GM12878 (cell line): ENCODE results near the gene TP53I11. TPM values are rescaled to one million over a fixed set of nuclear protein-coding genes. Genes with fewer than 3 reads are reported as not detected.
A peak's percentile ranks its signal among the peaks of the same experiment; 100 is the strongest.

Experiments used
- ATAC-seq: fragments of 200-7000 bp; cut with Tn5 transposase; 3 replicates; pipeline ENCODE4 v1.9.1; 2020; ENCODE audit warnings: mild to moderate bottlenecking, moderate library complexity
- BruUV-seq: library from RNA; stranded (reverse); fragments of 400-500 nt; replicated peaks from 2 replicates; lab custom pipeline; 2021; lab: Mats Ljungman, UMichigan
- CTCF ChIA-PET: fragments of 300-600 bp; sonication (Branson Sonifier 250); formaldehyde crosslinking; extraction: SDS; loops from one replicate; lab custom pipeline; 2021; ENCODE audit warnings: inconsistent platforms; lab: Yijun Ruan, JAX
- POLR2A ChIA-PET: fragments of 350-600 bp; formaldehyde crosslinking; extraction: SDS; loops from one replicate; lab custom pipeline; 2021; ENCODE audit warnings: inconsistent platforms; lab: Charles Lee
- RAD21 ChIA-PET: fragments of 300-600 bp; sonication (Branson Sonifier 250); formaldehyde crosslinking; loops from one replicate; lab custom pipeline; 2023; ENCODE audit warnings: antibody characterized with exemption; ENCODE audit not compliant: unreplicated experiment; lab: Charles Lee
- SMC1A ChIA-PET: fragments of 300-600 bp; sonication (Branson Sonifier 250); formaldehyde crosslinking; loops from one replicate; lab custom pipeline; 2023; ENCODE audit not compliant: unreplicated experiment, uncharacterized antibody; lab: Charles Lee
- DNase-seq: peaks from one replicate; pipeline ENCODE4 v3.0.0-alpha.2; 2011; ENCODE audit warnings: low read depth, low spot score
- FAIRE-seq: peaks from 3 replicates; lab custom pipeline; 2011; peaks lifted over from hg19 to GRCh38; lab: Jason Lieb, UNC
- H2AFZ ChIP-seq: 2 replicates; pipeline ENCODE4 v1.6.0; 2011; ENCODE audit warnings: low read depth, low read length, control low read depth; ENCODE audit not compliant: control insufficient read depth
- H3K27ac ChIP-seq: 2 replicates; pipeline ENCODE4 v1.5.1; 2011; ENCODE audit warnings: control low read depth; ENCODE audit not compliant: control insufficient read depth, insufficient read depth
- H3K27me3 ChIP-seq, 2 experiments: replicated peaks in 1 of 2; 2 replicates each; pipeline versions ENCODE4 v1.6.0 to v1.6.1; 2011; ENCODE audit warnings: low read length in 1 of 2; ENCODE audit not compliant: control insufficient read depth in 2 of 2, insufficient read depth in 2 of 2
- H3K36me3 ChIP-seq, 2 experiments: 2 replicates each; pipeline ENCODE4 v1.5.1; 2011; ENCODE audit warnings: low read length in 1 of 2; ENCODE audit not compliant: control insufficient read depth in 2 of 2, insufficient read depth in 2 of 2
- H3K4me1 ChIP-seq: 2 replicates; pipeline ENCODE4 v1.6.1; 2011; ENCODE audit warnings: mild to moderate bottlenecking, low read length, moderate library complexity, mixed read lengths; ENCODE audit not compliant: control insufficient read depth, insufficient read depth
- H3K4me2 ChIP-seq: 2 replicates; pipeline ENCODE4 v1.6.0; 2011; ENCODE audit warnings: control low read depth; ENCODE audit not compliant: control insufficient read depth, insufficient read depth
- H3K4me3 ChIP-seq: fragments of 200-600 bp; sonication (generic); 2 replicates; pipeline ENCODE4 v1.5.1; 2016
- H3K79me2 ChIP-seq: 2 replicates; pipeline ENCODE4 v1.6.0; 2011; ENCODE audit warnings: low read length; ENCODE audit not compliant: control insufficient read depth, insufficient read depth
- H3K9ac ChIP-seq: 2 replicates; pipeline ENCODE4 v1.8.0; 2011; ENCODE audit warnings: low read length, control low read depth, mixed read lengths; ENCODE audit not compliant: control insufficient read depth, insufficient read depth
- H3K9me3 ChIP-seq: replicated peaks from 3 replicates; pipeline ENCODE4 v1.5.1; 2011; ENCODE audit warnings: mild to moderate bottlenecking, low read length; ENCODE audit not compliant: control insufficient read depth, insufficient read depth
- H4K20me1 ChIP-seq: 2 replicates; pipeline ENCODE4 v1.6.0; 2011; ENCODE audit not compliant: control insufficient read depth, insufficient read depth
- LARP7 ChIP-seq: fragments of 450-650 bp; IDR thresholded peaks from 2 replicates; pipeline ENCODE4 v1.6.1; 2017; ENCODE audit warnings: mild to moderate bottlenecking
- MEF2B ChIP-seq: fragments of 450-650 bp; IDR thresholded peaks from 2 replicates; pipeline ENCODE4 v1.6.1; 2018; ENCODE audit warnings: mild to moderate bottlenecking, moderate library complexity; ENCODE audit not compliant: partially characterized antibody, poor library complexity, severe bottlenecking
- RELA ChIP-seq: fragments of 450-650 bp; IDR thresholded peaks from 2 replicates; pipeline ENCODE4 v1.8.0; 2014; ENCODE audit warnings: borderline replicate concordance; ENCODE audit not compliant: partially characterized antibody
- SP1 ChIP-seq: IDR thresholded peaks from one replicate; pipeline ENCODE4 v1.6.1; 2011; ENCODE audit warnings: low read depth, low read length
- WGBS: methylation state at CpG from one replicate; pipeline ENCODE4 v1.1.6; 2016; ENCODE audit warnings: low lambda C conversion rate; ENCODE audit not compliant: insufficient replicate concordance, insufficient coverage; ENCODE audit errors: missing lambda C conversion rate; 5-methylcytosine and 5-hydroxymethylcytosine counted together
- in situ Hi-C: fragments of 300-500 bp; cut with MboI; formaldehyde crosslinking; loops from 9 replicates; pipeline ENCODE4 v1.14.3; 2018; ENCODE audit warnings: mixed read lengths
- intact Hi-C: fragments of 100-400 bp; cut with micrococcal nuclease; formaldehyde crosslinking; loops from one replicate; pipeline ENCODE4 v1.14.2; 2022; ENCODE audit not compliant: unreplicated experiment
- polyA plus RNA-seq, 11 experiments: library from polyadenylated mRNA; depleted of rRNA in 4 of 11; unstranded in 6 of 11; stranded (reverse) in 5 of 11; fragments of >200 nt; fragmentation: Nextera tagmentation in 4 of 11; fragmentation: Illumina TruSeq in 1 of 11; extraction: Ambion mirVana in 4 of 11; extraction: Trizol in 1 of 11; gene quantifications; 1 replicate in 1 of 11; 2 replicates in 10 of 11; pipeline versions ENCODE4 v1.2.1 to v1.2.3, GENCODE V29; 2011 to 2016; ENCODE audit warnings: inconsistent platforms in 2 of 11, missing spikeins in 2 of 11, low read depth in 1 of 11
- total RNA-seq, 4 experiments: library from RNA; depleted of rRNA in 3 of 4; stranded (reverse); fragments of >200 nt in 3 of 4; fragmentation: Illumina TruSeq in 1 of 4; extraction: Trizol in 1 of 4; gene quantifications; 2 replicates each; pipeline versions ENCODE4 v1.2.1 to v1.2.3, GENCODE V29; 2013 to 2021
- TF ChIP-seq, protein P1 (sequence below): IDR thresholded peaks from 2 replicates; pipeline ENCODE4 v1.6.1; 2011; ENCODE audit warnings: borderline replicate concordance, low read depth, mild to moderate bottlenecking, moderate library complexity, low read length; ENCODE audit not compliant: insufficient read depth, poor library complexity, severe bottlenecking
- TF ChIP-seq, protein P2 (sequence below): fragments of 450-650 bp; IDR thresholded peaks from 2 replicates; pipeline ENCODE4 v1.6.1; 2017; ENCODE audit warnings: mild to moderate bottlenecking, moderate library complexity
- TF ChIP-seq, protein P3 (sequence below): IDR thresholded peaks from 2 replicates; pipeline ENCODE4 v1.6.1; 2011; ENCODE audit warnings: mild to moderate bottlenecking, low read depth, low read length, moderate library complexity; ENCODE audit not compliant: insufficient replicate concordance

TP53I11 gene
- total and polyA plus RNA-seq, 10 of the 15 experiments (the other 5 are each of a cell fraction or from before 2014, with no cell fraction given) = 0.03 to 0.28 (median 0.17) TPM; not detected in 3

DNA sequence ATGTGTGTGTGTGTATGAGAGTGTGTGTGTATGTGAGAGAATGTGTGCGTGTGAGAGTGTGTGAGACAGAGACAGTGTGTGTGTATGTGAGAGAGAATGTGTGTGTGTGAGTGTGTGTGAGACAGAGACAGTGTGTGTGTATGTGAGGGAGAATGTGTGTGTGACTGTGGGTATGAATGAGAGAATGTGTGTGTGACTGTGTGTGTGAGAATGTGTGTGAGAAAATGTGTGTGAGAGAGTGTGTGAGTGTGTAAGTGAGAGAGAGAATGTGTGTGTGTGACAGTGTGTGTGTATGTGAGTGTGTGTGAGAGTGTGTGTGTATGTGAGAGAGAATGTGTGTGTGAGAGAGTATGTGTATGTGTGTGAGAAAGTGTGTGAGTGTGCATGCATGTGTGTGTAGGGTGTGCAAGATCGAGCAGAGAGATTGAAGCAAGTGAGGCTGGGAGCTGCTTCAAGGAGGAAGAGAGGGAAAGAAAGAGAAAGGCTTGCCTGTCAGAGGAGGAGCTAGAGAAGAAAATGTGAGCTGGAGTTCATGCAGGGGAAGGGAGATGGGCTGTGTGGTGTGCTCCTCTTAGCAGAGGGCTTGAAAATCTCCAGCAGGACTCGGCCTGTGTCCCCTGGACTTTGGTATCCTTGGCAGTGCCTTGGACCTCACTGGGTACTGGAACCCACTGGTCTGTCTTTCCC is 27.7 kb upstream of the TP53I11 start:
- no peak overlapping the region for H3K4me3 ChIP-seq
- in situ Hi-C loops (no loop called here), intact Hi-C loops (no loop called here)
- no TSS peak for BruUV-seq
- no peaks in the 10 kb centered on the region for H3K36me3 ChIP-seq
- H3K9ac ChIP-seq = no peak overlapping the region
- FAIRE-seq (peak; percentile 44), DNase-seq (no peak), ATAC-seq (no peak)
- H3K27ac ChIP-seq = no peak overlapping the region
- no peak overlapping the region for H2AFZ ChIP-seq
- ChIA-PET RAD21 (no interaction called here), CTCF (no interaction called here), POLR2A (no interaction called here), SMC1A (no interaction called here)
- WGBS = 27% methylated on average over 3 of the region's 3 CpGs
- no peaks in the 10 kb centered on the region; the same call in 1 of the 2 replicates for H3K4me1 ChIP-seq
- H3K4me2 ChIP-seq = no peak overlapping the region
- H3K9me3 ChIP-seq = no peaks in the 10 kb centered on the region
- no peaks in the 10 kb centered on the region for H3K79me2 ChIP-seq
- no peaks in the 10 kb centered on the region for H3K27me3 ChIP-seq
- H4K20me1 ChIP-seq = no peaks in the 10 kb centered on the region; the same call in 1 of the 2 replicates
- TF ChIP-seq, protein P1, sequence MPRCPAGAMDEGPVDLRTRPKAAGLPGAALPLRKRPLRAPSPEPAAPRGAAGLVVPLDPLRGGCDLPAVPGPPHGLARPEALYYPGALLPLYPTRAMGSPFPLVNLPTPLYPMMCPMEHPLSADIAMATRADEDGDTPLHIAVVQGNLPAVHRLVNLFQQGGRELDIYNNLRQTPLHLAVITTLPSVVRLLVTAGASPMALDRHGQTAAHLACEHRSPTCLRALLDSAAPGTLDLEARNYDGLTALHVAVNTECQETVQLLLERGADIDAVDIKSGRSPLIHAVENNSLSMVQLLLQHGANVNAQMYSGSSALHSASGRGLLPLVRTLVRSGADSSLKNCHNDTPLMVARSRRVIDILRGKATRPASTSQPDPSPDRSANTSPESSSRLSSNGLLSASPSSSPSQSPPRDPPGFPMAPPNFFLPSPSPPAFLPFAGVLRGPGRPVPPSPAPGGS = peak; percentile 66
- TF ChIP-seq RELA (no peak), MEF2B (no peak), LARP7 (no peak), SP1 (no peak)
- TF ChIP-seq, protein P2, sequence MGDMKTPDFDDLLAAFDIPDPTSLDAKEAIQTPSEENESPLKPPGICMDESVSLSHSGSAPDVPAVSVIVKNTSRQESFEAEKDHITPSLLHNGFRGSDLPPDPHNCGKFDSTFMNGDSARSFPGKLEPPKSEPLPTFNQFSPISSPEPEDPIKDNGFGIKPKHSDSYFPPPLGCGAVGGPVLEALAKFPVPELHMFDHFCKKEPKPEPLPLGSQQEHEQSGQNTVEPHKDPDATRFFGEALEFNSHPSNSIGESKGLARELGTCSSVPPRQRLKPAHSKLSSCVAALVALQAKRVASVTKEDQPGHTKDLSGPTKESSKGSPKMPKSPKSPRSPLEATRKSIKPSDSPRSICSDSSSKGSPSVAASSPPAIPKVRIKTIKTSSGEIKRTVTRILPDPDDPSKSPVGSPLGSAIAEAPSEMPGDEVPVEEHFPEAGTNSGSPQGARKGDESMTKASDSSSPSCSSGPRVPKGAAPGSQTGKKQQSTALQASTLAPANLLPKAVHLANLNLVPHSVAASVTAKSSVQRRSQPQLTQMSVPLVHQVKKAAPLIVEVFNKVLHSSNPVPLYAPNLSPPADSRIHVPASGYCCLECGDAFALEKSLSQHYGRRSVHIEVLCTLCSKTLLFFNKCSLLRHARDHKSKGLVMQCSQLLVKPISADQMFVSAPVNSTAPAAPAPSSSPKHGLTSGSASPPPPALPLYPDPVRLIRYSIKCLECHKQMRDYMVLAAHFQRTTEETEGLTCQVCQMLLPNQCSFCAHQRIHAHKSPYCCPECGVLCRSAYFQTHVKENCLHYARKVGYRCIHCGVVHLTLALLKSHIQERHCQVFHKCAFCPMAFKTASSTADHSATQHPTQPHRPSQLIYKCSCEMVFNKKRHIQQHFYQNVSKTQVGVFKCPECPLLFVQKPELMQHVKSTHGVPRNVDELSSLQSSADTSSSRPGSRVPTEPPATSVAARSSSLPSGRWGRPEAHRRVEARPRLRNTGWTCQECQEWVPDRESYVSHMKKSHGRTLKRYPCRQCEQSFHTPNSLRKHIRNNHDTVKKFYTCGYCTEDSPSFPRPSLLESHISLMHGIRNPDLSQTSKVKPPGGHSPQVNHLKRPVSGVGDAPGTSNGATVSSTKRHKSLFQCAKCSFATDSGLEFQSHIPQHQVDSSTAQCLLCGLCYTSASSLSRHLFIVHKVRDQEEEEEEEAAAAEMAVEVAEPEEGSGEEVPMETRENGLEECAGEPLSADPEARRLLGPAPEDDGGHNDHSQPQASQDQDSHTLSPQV = no peak
- TF ChIP-seq, protein P3, sequence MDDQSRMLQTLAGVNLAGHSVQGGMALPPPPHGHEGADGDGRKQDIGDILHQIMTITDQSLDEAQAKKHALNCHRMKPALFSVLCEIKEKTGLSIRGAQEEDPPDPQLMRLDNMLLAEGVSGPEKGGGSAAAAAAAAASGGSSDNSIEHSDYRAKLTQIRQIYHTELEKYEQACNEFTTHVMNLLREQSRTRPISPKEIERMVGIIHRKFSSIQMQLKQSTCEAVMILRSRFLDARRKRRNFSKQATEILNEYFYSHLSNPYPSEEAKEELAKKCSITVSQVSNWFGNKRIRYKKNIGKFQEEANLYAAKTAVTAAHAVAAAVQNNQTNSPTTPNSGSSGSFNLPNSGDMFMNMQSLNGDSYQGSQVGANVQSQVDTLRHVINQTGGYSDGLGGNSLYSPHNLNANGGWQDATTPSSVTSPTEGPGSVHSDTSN = peak; percentile 33
